ENCODE data around the gene HGFAC.

HGFAC gene

GRCh38 chr4:3483471-3483921 lies 41.7 kb downstream of the HGFAC start:
- FAIRE-seq, result no peak

GRCh38 chr4:3484057-3484973 lies 42.5 kb downstream of the HGFAC start:
- no peak for DNase-seq (ENCODE audit: insufficient read length, low spot score)
- peak; percentile 9 for FAIRE-seq
- TF ChIP-seq PAX5 (IDR thresholded peaks at IDR 0.05; ENCODE audit: insufficient read depth, low read length, severe bottlenecking) (no peak), POLR2AphosphoS5 (IDR thresholded peaks at IDR 0.05; ENCODE audit: low read depth, low read length) (no peak), POLR2A (IDR thresholded peaks at IDR 0.05; ENCODE audit: low read depth, low read length) (no peak), SPI1 (IDR thresholded peaks at IDR 0.05; ENCODE audit: low read depth, low read length) (no peak), POU2F2 (IDR thresholded peaks at IDR 0.05; ENCODE audit: low read depth, low read length) (no peak), TAF1 (IDR thresholded peaks at IDR 0.05; ENCODE audit: low read depth, low read length) (no peak)

More at GRCh38 chr4:3483471-3483921, 41.7 kb downstream of the HGFAC start:
- TF ChIP-seq SPI1 (IDR thresholded peaks at IDR 0.05; ENCODE audit: low read depth, low read length) (no peak), PAX5 (IDR thresholded peaks at IDR 0.05; ENCODE audit: insufficient read depth, low read length, severe bottlenecking) (no peak), POLR2A (IDR thresholded peaks at IDR 0.05; ENCODE audit: low read depth, low read length) (no peak), POLR2AphosphoS5 (IDR thresholded peaks at IDR 0.05; ENCODE audit: low read depth, low read length) (no peak), TAF1 (IDR thresholded peaks at IDR 0.05; ENCODE audit: low read depth, low read length) (no peak), POU2F2 (IDR thresholded peaks at IDR 0.05; ENCODE audit: low read depth, low read length) (no peak)
- DNase-seq (ENCODE audit: insufficient read length, low spot score), result no peak

GRCh38 chr4:3485011-3485791 lies 43.4 kb downstream of the HGFAC start:
- DNase-seq (ENCODE audit: insufficient read length, low spot score) (no peak), FAIRE-seq (peak; percentile 13)
- no peak for TF ChIP-seq TAF1 (IDR thresholded peaks at IDR 0.05; ENCODE audit: low read depth, low read length)
- no peak for TF ChIP-seq PAX5 (IDR thresholded peaks at IDR 0.05; ENCODE audit: insufficient read depth, low read length, severe bottlenecking)
- no peak for TF ChIP-seq POLR2A (IDR thresholded peaks at IDR 0.05; ENCODE audit: low read depth, low read length)
- TF ChIP-seq POU2F2 (IDR thresholded peaks at IDR 0.05; ENCODE audit: low read depth, low read length), result no peak
- TF ChIP-seq POLR2AphosphoS5 (IDR thresholded peaks at IDR 0.05; ENCODE audit: low read depth, low read length), result no peak
- no peak for TF ChIP-seq SPI1 (IDR thresholded peaks at IDR 0.05; ENCODE audit: low read depth, low read length)

- TF ChIP-seq POLR2AphosphoS5 (IDR thresholded peaks at IDR 0.05; ENCODE audit: low read depth, low read length) (no peak), PAX5 (IDR thresholded peaks at IDR 0.05; ENCODE audit: insufficient read depth, low read length, severe bottlenecking) (no peak), POU2F2 (IDR thresholded peaks at IDR 0.05; ENCODE audit: low read depth, low read length) (no peak), POLR2A (IDR thresholded peaks at IDR 0.05; ENCODE audit: low read depth, low read length) (no peak), TAF1 (IDR thresholded peaks at IDR 0.05; ENCODE audit: low read depth, low read length) (no peak), SPI1 (IDR thresholded peaks at IDR 0.05; ENCODE audit: low read depth, low read length) (no peak)
- FAIRE-seq (no peak), DNase-seq (ENCODE audit: insufficient read length, low spot score) (no peak)
Observed at GRCh38 chr4:3485886-3486540, 44.2 kb downstream of the HGFAC start.

GRCh38 chr4:3486541-3487540 lies 45.1 kb downstream of the HGFAC start:
- FAIRE-seq, result peak; percentile 28
- no peak for TF ChIP-seq PAX5 (IDR thresholded peaks at IDR 0.05; ENCODE audit: insufficient read depth, low read length, severe bottlenecking)
- TF ChIP-seq POLR2AphosphoS5 (IDR thresholded peaks at IDR 0.05; ENCODE audit: low read depth, low read length), result no peak
- TF ChIP-seq TAF1 (IDR thresholded peaks at IDR 0.05; ENCODE audit: low read depth, low read length), result no peak
- no peak for TF ChIP-seq POLR2A (IDR thresholded peaks at IDR 0.05; ENCODE audit: low read depth, low read length)
- TF ChIP-seq POU2F2 (IDR thresholded peaks at IDR 0.05; ENCODE audit: low read depth, low read length), result no peak
- no peak for DNase-seq (ENCODE audit: insufficient read length, low spot score)

GRCh38 chr4:3487861-3488260 lies 46.1 kb downstream of the HGFAC start:
- no peak for FAIRE-seq
- DNase-seq (ENCODE audit: insufficient read length, low spot score), result no peak
- TF ChIP-seq POLR2A (IDR thresholded peaks at IDR 0.05; ENCODE audit: low read depth, low read length) (no peak), SPI1 (IDR thresholded peaks at IDR 0.05; ENCODE audit: low read depth, low read length) (no peak), PAX5 (IDR thresholded peaks at IDR 0.05; ENCODE audit: insufficient read depth, low read length, severe bottlenecking) (no peak), POU2F2 (IDR thresholded peaks at IDR 0.05; ENCODE audit: low read depth, low read length) (no peak), POLR2AphosphoS5 (IDR thresholded peaks at IDR 0.05; ENCODE audit: low read depth, low read length) (no peak), TAF1 (IDR thresholded peaks at IDR 0.05; ENCODE audit: low read depth, low read length) (no peak)

- DNase-seq (ENCODE audit: insufficient read length, low spot score) (no peak), FAIRE-seq (no peak)
- TF ChIP-seq PAX5 (IDR thresholded peaks at IDR 0.05; ENCODE audit: insufficient read depth, low read length, severe bottlenecking), result no peak
- TF ChIP-seq POU2F2 (IDR thresholded peaks at IDR 0.05; ENCODE audit: low read depth, low read length), result no peak
- TF ChIP-seq POLR2A (IDR thresholded peaks at IDR 0.05; ENCODE audit: low read depth, low read length), result no peak
- TF ChIP-seq POLR2AphosphoS5 (IDR thresholded peaks at IDR 0.05; ENCODE audit: low read depth, low read length), result no peak
- no peak for TF ChIP-seq SPI1 (IDR thresholded peaks at IDR 0.05; ENCODE audit: low read depth, low read length)
- TF ChIP-seq TAF1 (IDR thresholded peaks at IDR 0.05; ENCODE audit: low read depth, low read length), result no peak
Observed at GRCh38 chr4:3488820-3489219, 47.1 kb downstream of the HGFAC start.

All from GM12891 (cell line).